HEK293 (cell line): ENCODE measurements around the gene CAND1.

Experiments used
- BCL6B ChIP-seq: fragments of 450-650 bp; formaldehyde crosslinking; IDR thresholded peaks from 2 replicates; pipeline ENCODE4 v1.5.1; 2017; ENCODE audit warnings: missing biosample characterization, missing genetic modification characterization
- HIC1 ChIP-seq: fragments of 450-650 bp; formaldehyde crosslinking; IDR thresholded peaks from 2 replicates; pipeline ENCODE4 v1.5.1; 2016; ENCODE audit warnings: missing biosample characterization, missing genetic modification characterization
- IKZF3 ChIP-seq: fragments of 450-650 bp; IDR thresholded peaks from 2 replicates; pipeline ENCODE4 v1.5.0; 2018; ENCODE audit warnings: missing biosample characterization, mild to moderate bottlenecking, missing genetic modification characterization, moderate library complexity
- REPIN1 ChIP-seq: fragments of 450-650 bp; formaldehyde crosslinking; IDR thresholded peaks from 2 replicates; pipeline ENCODE4 v1.5.1; 2017; ENCODE audit warnings: missing biosample characterization, missing genetic modification characterization, low read depth
- TCF7L2 ChIP-seq: IDR thresholded peaks from 2 replicates; pipeline ENCODE4 v1.6.1; 2011; ENCODE audit warnings: low read depth, mild to moderate bottlenecking, inconsistent platforms, low read length, moderate library complexity, borderline replicate concordance
- WT1 ChIP-seq: fragments of 450-650 bp; formaldehyde crosslinking; IDR thresholded peaks from 2 replicates; pipeline ENCODE4 v1.5.1; 2016; ENCODE audit warnings: missing biosample characterization, missing genetic modification characterization
- ZBTB1 ChIP-seq: fragments of 450-650 bp; formaldehyde crosslinking; IDR thresholded peaks from 2 replicates; pipeline ENCODE4 v1.5.1; 2016; ENCODE audit warnings: missing biosample characterization, missing genetic modification characterization
- ZBTB17 ChIP-seq: fragments of 450-650 bp; formaldehyde crosslinking; IDR thresholded peaks from 2 replicates; pipeline ENCODE4 v1.5.1; 2016; ENCODE audit warnings: missing biosample characterization, missing genetic modification characterization
- ZNF112 ChIP-seq: fragments of 450-650 bp; formaldehyde crosslinking; IDR thresholded peaks from 2 replicates; pipeline ENCODE4 v1.5.0; 2017; ENCODE audit warnings: missing biosample characterization, missing genetic modification characterization
- ZNF175 ChIP-seq: fragments of 450-650 bp; formaldehyde crosslinking; IDR thresholded peaks from 2 replicates; pipeline ENCODE4 v1.5.1; 2016; ENCODE audit warnings: missing biosample characterization, missing genetic modification characterization
- ZNF184 ChIP-seq: fragments of 450-650 bp; IDR thresholded peaks from 2 replicates; pipeline ENCODE4 v1.5.1; 2018; ENCODE audit warnings: missing biosample characterization, mild to moderate bottlenecking, missing genetic modification characterization
- ZNF518A ChIP-seq: fragments of 450-650 bp; formaldehyde crosslinking; conservative IDR thresholded peaks from 2 replicates; pipeline ENCODE4 v1.5.1; 2016; ENCODE audit warnings: low read depth, missing biosample characterization, missing genetic modification characterization
- ZNF558 ChIP-seq: fragments of 450-650 bp; formaldehyde crosslinking; IDR thresholded peaks from 2 replicates; pipeline ENCODE4 v1.5.1; 2016; ENCODE audit warnings: missing biosample characterization, missing genetic modification characterization
- ZNF571 ChIP-seq: fragments of 450-650 bp; formaldehyde crosslinking; IDR thresholded peaks from 2 replicates; pipeline ENCODE4 v1.5.0; 2017; ENCODE audit warnings: missing biosample characterization, missing genetic modification characterization
- ZNF596 ChIP-seq: fragments of 450-650 bp; IDR thresholded peaks from 2 replicates; pipeline ENCODE4 v1.5.0; 2018; ENCODE audit warnings: missing biosample characterization, mild to moderate bottlenecking, missing genetic modification characterization, moderate library complexity
- ZNF600 ChIP-seq: fragments of 450-650 bp; formaldehyde crosslinking; IDR thresholded peaks from 2 replicates; pipeline ENCODE4 v1.5.1; 2016; ENCODE audit warnings: missing biosample characterization, missing genetic modification characterization
- ZNF664 ChIP-seq: fragments of 450-650 bp; formaldehyde crosslinking; IDR thresholded peaks from 2 replicates; pipeline ENCODE4 v1.5.1; 2016; ENCODE audit warnings: missing biosample characterization, missing genetic modification characterization
- ZNF692 ChIP-seq: fragments of 450-650 bp; formaldehyde crosslinking; IDR thresholded peaks from 2 replicates; pipeline ENCODE4 v1.5.1; 2016; ENCODE audit warnings: missing biosample characterization, missing genetic modification characterization
- TF ChIP-seq, protein P1 (sequence below): fragments of 450-650 bp; formaldehyde crosslinking; IDR thresholded peaks from 2 replicates; pipeline ENCODE4 v1.5.1; 2016; ENCODE audit warnings: missing biosample characterization, missing genetic modification characterization
- TF ChIP-seq, protein P2 (sequence below): fragments of 450-650 bp; IDR thresholded peaks from 2 replicates; pipeline ENCODE4 v1.5.1; 2018; ENCODE audit warnings: missing biosample characterization, mild to moderate bottlenecking, missing genetic modification characterization
- TF ChIP-seq, protein P3 (sequence below): fragments of 450-650 bp; formaldehyde crosslinking; IDR thresholded peaks from 2 replicates; pipeline ENCODE4 v1.5.1; 2016; ENCODE audit warnings: missing biosample characterization, missing genetic modification characterization

Gene CAND1

GRCh38 chr12:67268335-67268895 lies 743 bp upstream of the CAND1 start (continued):
- TF ChIP-seq, protein P1, sequence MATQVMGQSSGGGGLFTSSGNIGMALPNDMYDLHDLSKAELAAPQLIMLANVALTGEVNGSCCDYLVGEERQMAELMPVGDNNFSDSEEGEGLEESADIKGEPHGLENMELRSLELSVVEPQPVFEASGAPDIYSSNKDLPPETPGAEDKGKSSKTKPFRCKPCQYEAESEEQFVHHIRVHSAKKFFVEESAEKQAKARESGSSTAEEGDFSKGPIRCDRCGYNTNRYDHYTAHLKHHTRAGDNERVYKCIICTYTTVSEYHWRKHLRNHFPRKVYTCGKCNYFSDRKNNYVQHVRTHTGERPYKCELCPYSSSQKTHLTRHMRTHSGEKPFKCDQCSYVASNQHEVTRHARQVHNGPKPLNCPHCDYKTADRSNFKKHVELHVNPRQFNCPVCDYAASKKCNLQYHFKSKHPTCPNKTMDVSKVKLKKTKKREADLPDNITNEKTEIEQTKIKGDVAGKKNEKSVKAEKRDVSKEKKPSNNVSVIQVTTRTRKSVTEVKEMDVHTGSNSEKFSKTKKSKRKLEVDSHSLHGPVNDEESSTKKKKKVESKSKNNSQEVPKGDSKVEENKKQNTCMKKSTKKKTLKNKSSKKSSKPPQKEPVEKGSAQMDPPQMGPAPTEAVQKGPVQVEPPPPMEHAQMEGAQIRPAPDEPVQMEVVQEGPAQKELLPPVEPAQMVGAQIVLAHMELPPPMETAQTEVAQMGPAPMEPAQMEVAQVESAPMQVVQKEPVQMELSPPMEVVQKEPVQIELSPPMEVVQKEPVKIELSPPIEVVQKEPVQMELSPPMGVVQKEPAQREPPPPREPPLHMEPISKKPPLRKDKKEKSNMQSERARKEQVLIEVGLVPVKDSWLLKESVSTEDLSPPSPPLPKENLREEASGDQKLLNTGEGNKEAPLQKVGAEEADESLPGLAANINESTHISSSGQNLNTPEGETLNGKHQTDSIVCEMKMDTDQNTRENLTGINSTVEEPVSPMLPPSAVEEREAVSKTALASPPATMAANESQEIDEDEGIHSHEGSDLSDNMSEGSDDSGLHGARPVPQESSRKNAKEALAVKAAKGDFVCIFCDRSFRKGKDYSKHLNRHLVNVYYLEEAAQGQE: no peak
- TF ChIP-seq ZNF175 (tag by site-specific recombination) (no peak), ZNF596 (tag by site-specific recombination) (no peak), WT1 (tag by site-specific recombination) (no peak), BCL6B (tag by site-specific recombination) (no peak), TCF7L2 (no peak), ZNF184 (tag by site-specific recombination) (peak; percentile 12; the same call in 1 of the 2 replicates), ZNF692 (no peak; the same call in 1 of the 2 replicates), IKZF3 (tag by site-specific recombination) (no peak), HIC1 (tag by site-specific recombination) (no peak), ZNF518A (tag by site-specific recombination) (no peak), ZNF664 (tag by site-specific recombination) (no peak), ZBTB1 (tag by site-specific recombination) (no peak), ZNF112 (no peak), ZNF558 (no peak), REPIN1 (tag by site-specific recombination) (no peak), ZNF600 (tag by site-specific recombination) (peak; percentile 93), ZBTB17 (tag by site-specific recombination) (peak; percentile 82), ZNF571 (tag by site-specific recombination) (no peak)
- TF ChIP-seq, protein P2, sequence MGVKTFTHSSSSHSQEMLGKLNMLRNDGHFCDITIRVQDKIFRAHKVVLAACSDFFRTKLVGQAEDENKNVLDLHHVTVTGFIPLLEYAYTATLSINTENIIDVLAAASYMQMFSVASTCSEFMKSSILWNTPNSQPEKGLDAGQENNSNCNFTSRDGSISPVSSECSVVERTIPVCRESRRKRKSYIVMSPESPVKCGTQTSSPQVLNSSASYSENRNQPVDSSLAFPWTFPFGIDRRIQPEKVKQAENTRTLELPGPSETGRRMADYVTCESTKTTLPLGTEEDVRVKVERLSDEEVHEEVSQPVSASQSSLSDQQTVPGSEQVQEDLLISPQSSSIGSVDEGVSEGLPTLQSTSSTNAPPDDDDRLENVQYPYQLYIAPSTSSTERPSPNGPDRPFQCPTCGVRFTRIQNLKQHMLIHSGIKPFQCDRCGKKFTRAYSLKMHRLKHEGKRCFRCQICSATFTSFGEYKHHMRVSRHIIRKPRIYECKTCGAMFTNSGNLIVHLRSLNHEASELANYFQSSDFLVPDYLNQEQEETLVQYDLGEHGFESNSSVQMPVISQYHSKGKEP: peak; percentile 87
- TF ChIP-seq, protein P3, sequence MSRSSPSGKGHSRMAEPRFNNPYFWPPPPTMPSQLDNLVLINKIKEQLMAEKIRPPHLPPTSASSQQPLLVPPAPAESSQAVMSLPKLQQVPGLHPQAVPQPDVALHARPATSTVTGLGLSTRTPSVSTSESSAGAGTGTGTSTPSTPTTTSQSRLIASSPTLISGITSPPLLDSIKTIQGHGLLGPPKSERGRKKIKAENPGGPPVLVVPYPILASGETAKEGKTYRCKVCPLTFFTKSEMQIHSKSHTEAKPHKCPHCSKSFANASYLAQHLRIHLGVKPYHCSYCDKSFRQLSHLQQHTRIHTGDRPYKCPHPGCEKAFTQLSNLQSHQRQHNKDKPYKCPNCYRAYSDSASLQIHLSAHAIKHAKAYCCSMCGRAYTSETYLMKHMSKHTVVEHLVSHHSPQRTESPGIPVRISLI (tag by site-specific recombination): no peak
